Activated CD8-positive, alpha-beta memory T cell treated with anti-CD3 and anti-CD28 coated beads, Interleukin-2, amount 50 U/mL, for 24 hours (primary cell): ENCODE measurements around the gene ATP6V0E2.
"Not testable (repeated sequence)": the region's sequence is repeated elsewhere in the genome, so short reads cannot be mapped to it uniquely, and the experiment has no call there.

Source experiments
- DNase-seq: peaks from one replicate; pipeline ENCODE4 v3.0.0-alpha.2; 2020; ENCODE audit errors: extremely low read depth

ATP6V0E2 gene

GRCh38 chr7:149873074-149873969 is at the start of gene ATP6V0E2:
TSS of gene ATP6V0E2 (plus strand) at chr7:149873969. CDS start at chr7:149874066, 97 bp downstream.
- DNase-seq: peak; percentile 78

GRCh38 chr7:149824301-149824741 is 49.4 kb upstream of the ATP6V0E2 start:
- no peak for DNase-seq

- DNase-seq: no peak
Measured at GRCh38 chr7:149824748-149825566, 48.8 kb upstream of the ATP6V0E2 start.

- no peak for DNase-seq
Measured at GRCh38 chr7:149825567-149826343, 48.0 kb upstream of the ATP6V0E2 start.

- DNase-seq: no peak
Measured at GRCh38 chr7:149826344-149827088, 47.3 kb upstream of the ATP6V0E2 start.

GRCh38 chr7:149827089-149827981 is 46.4 kb upstream of the ATP6V0E2 start:
- no peak for DNase-seq

GRCh38 chr7:149828357-149829309 is 45.1 kb upstream of the ATP6V0E2 start:
- DNase-seq: no peak

- DNase-seq: not testable (repeated sequence)
Measured at GRCh38 chr7:149830527-149830926, 43.2 kb upstream of the ATP6V0E2 start.

GRCh38 chr7:149830997-149831740 is 42.6 kb upstream of the ATP6V0E2 start:
- DNase-seq: no peak

- DNase-seq: no peak
Measured at GRCh38 chr7:149831741-149832219, 42.0 kb upstream of the ATP6V0E2 start.

- DNase-seq: no peak
Measured at GRCh38 chr7:149832332-149833041, 41.3 kb upstream of the ATP6V0E2 start.

GRCh38 chr7:149833495-149834130 is 40.2 kb upstream of the ATP6V0E2 start:
- no peak for DNase-seq

GRCh38 chr7:149834601-149835000 is 39.2 kb upstream of the ATP6V0E2 start:
- no peak for DNase-seq

GRCh38 chr7:149836434-149836833 is 37.3 kb upstream of the ATP6V0E2 start:
- no peak for DNase-seq

- DNase-seq: no peak
Measured at GRCh38 chr7:149837564-149838223, 36.1 kb upstream of the ATP6V0E2 start.
